Endometrium (tissue), 2 donors: ENCODE results near the gene NCAM1.

Experiments used
- FAIRE-seq: peaks from 2 replicates; lab custom pipeline; 2012; peaks lifted over from hg19 to GRCh38; lab: Jason Lieb, UNC
- donor health status: control.
- donor health status: control.

The NCAM1 gene

GRCh38 chr11:113168354-113169342 lies 207.4 kb downstream of the NCAM1 start:
- no peak for FAIRE-seq

- FAIRE-seq, result no peak
Observed at GRCh38 chr11:113172382-113172951, 211.2 kb downstream of the NCAM1 start.

- no peak for FAIRE-seq
Observed at GRCh38 chr11:113173126-113173525, 211.9 kb downstream of the NCAM1 start.

GRCh38 chr11:113174882-113175281 lies 213.7 kb downstream of the NCAM1 start:
- no peak for FAIRE-seq

- FAIRE-seq, result no peak
Observed at GRCh38 chr11:113176599-113177360, 215.6 kb downstream of the NCAM1 start.

GRCh38 chr11:113177671-113178070 lies 216.5 kb downstream of the NCAM1 start:
- no peak for FAIRE-seq

- no peak for FAIRE-seq
Observed at GRCh38 chr11:113178381-113179070, 217.3 kb downstream of the NCAM1 start.

- no peak for FAIRE-seq
Observed at GRCh38 chr11:113179181-113179704, 218.0 kb downstream of the NCAM1 start.

- FAIRE-seq, result no peak
Observed at GRCh38 chr11:113181094-113181493, 219.9 kb downstream of the NCAM1 start.

- no peak for FAIRE-seq
Observed at GRCh38 chr11:113182288-113182687, 221.1 kb downstream of the NCAM1 start.

- no peak for FAIRE-seq
Observed at GRCh38 chr11:113184498-113184897, 223.3 kb downstream of the NCAM1 start.

GRCh38 chr11:113188371-113188834 lies 227.2 kb downstream of the NCAM1 start:
- no peak for FAIRE-seq

GRCh38 chr11:113189909-113190667 lies 228.9 kb downstream of the NCAM1 start:
- FAIRE-seq, result no peak

- FAIRE-seq, result no peak
Observed at GRCh38 chr11:113192121-113192925, 231.1 kb downstream of the NCAM1 start.

- FAIRE-seq, result no peak
Observed at GRCh38 chr11:113193016-113193415, 231.8 kb downstream of the NCAM1 start.

GRCh38 chr11:113193946-113194345 lies 232.7 kb downstream of the NCAM1 start:
- FAIRE-seq, result no peak

GRCh38 chr11:113195728-113196127 lies 234.5 kb downstream of the NCAM1 start:
- FAIRE-seq, result no peak

GRCh38 chr11:113197446-113197845 lies 236.2 kb downstream of the NCAM1 start:
- FAIRE-seq, result no peak

GRCh38 chr11:113198972-113199661 lies 237.9 kb downstream of the NCAM1 start:
- no peak for FAIRE-seq
